Measurements from ENCODE around the gene NRAS.

Gene NRAS

DNA sequence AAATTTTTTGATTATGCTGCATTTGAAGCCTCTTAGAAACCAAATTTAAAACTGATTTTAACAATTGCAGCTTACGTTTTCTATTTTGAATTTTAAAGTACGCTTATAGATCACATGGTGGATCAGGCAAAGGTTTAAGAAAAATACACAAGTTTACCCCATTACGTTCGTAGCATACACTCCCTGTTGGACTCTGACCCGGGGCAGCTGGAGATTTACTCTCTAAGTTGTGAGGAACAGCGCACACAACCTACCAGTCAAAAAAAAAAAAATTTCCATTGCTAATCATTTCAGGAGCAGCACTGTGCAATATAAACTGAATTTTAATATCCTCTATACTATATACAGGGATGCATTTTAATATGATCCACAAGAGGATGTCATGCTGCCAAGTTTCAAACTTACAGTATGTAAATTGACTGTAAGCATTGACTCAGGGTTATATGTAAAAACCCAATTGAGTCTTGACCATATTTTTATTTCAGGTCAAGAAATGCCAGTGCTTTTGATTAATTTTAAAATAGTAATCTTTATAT lies 20.8 kb upstream of the NRAS start:
- no peak overlapping the region for H3K4me3 ChIP-seq (ENCODE audit: low read length)
- H3K56ac ChIP-seq (ENCODE audit: low read length) = no peak overlapping the region
- no peak overlapping the region for H2BK120ac ChIP-seq (ENCODE audit: low read depth, low read length)
- WGBS (ENCODE audit: extremely low coverage, insufficient coverage, low lambda C conversion rate) = no CpG with 5 or more reads among the region's 6 CpGs
- DNase-seq = no peak
- H4K8ac ChIP-seq (ENCODE audit: low read depth, low read length) = no peak overlapping the region
- no peak overlapping the region for H2AK5ac ChIP-seq (ENCODE audit: low read length)
- no peaks in the 10 kb centered on the region for H3K27me3 ChIP-seq (ENCODE audit: insufficient read depth, low read length, poor library complexity)
- peaks cover 4% of the 10 kb centered on the region for H3K79me1 ChIP-seq (ENCODE audit: low read length)
- H3K27ac ChIP-seq (ENCODE audit: low read depth, low read length) = no peak overlapping the region
- no peak overlapping the region for H3K23ac ChIP-seq (ENCODE audit: low read length)
- no peak overlapping the region for H4K5ac ChIP-seq (ENCODE audit: low read length)
- H2BK15ac ChIP-seq (replicated peaks; ENCODE audit: low read depth) = no peak overlapping the region
- H3K4me2 ChIP-seq (ENCODE audit: low read length) = no peak overlapping the region
- H3K79me2 ChIP-seq (ENCODE audit: control insufficient read depth, insufficient read depth, low read length) = peaks cover 26% of the 10 kb centered on the region
- H2BK5ac ChIP-seq (ENCODE audit: low read length) = no peak overlapping the region
- no peak overlapping the region for H3K18ac ChIP-seq (ENCODE audit: low read length)
- H3K4me1 ChIP-seq (ENCODE audit: control insufficient read depth, low read depth, low read length) = no peaks in the 10 kb centered on the region
- H3K9ac ChIP-seq (ENCODE audit: low read length) = no peak overlapping the region
- H3K36me3 ChIP-seq (ENCODE audit: control insufficient read depth, insufficient read depth, low read length) = peaks cover 11% of the 10 kb centered on the region
- no peak overlapping the region for H3K4ac ChIP-seq (ENCODE audit: low read depth, low read length)

DNA sequence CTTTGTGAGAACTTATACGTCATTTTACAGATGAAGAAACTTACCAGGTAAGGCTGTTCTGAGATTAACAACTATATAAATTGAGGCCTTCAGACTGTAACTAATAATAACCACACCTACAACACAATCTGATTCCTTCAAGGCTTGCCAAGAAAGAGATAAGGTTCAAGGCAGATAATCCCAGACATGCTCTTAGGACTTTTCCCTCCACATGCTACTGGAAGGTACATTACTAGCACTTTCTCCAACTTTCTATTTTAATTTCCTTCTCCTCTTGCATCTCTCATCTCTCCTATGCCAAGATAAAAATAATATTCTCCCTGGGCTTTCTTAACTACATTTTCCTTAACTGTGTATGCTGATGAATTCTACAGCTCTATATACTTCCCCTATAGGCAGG lies 18.9 kb upstream of the NRAS start:
- Histone ChIP-seq H2BK120ac (ENCODE audit: low read depth, low read length) (no peak overlapping the region), H3K4me3 (ENCODE audit: low read length) (no peak overlapping the region), H3K36me3 (ENCODE audit: control insufficient read depth, insufficient read depth, low read length) (peaks cover 11% of the 10 kb centered on the region), H3K27ac (ENCODE audit: low read depth, low read length) (no peak overlapping the region), H3K79me2 (ENCODE audit: control insufficient read depth, insufficient read depth, low read length) (peaks cover 11% of the 10 kb centered on the region), H2BK15ac (replicated peaks; ENCODE audit: low read depth) (no peak overlapping the region), H3K23ac (ENCODE audit: low read length) (no peak overlapping the region), H3K9ac (ENCODE audit: low read length) (no peak overlapping the region), H4K8ac (ENCODE audit: low read depth, low read length) (no peak overlapping the region), H2BK5ac (ENCODE audit: low read length) (no peak overlapping the region), H3K4ac (ENCODE audit: low read depth, low read length) (no peak overlapping the region), H4K5ac (ENCODE audit: low read length) (no peak overlapping the region), H3K4me1 (ENCODE audit: control insufficient read depth, low read depth, low read length) (no peaks in the 10 kb centered on the region), H3K79me1 (ENCODE audit: low read length) (peaks cover 4% of the 10 kb centered on the region), H2AK5ac (ENCODE audit: low read length) (no peak overlapping the region), H3K4me2 (ENCODE audit: low read length) (no peak overlapping the region), H3K56ac (ENCODE audit: low read length) (no peak overlapping the region), H3K27me3 (ENCODE audit: insufficient read depth, low read length, poor library complexity) (no peaks in the 10 kb centered on the region), H3K18ac (ENCODE audit: low read length) (no peak overlapping the region)
- no CpG with 5 or more reads among the region's 1 CpG for WGBS (ENCODE audit: extremely low coverage, insufficient coverage, low lambda C conversion rate)
- no peak for DNase-seq

DNA sequence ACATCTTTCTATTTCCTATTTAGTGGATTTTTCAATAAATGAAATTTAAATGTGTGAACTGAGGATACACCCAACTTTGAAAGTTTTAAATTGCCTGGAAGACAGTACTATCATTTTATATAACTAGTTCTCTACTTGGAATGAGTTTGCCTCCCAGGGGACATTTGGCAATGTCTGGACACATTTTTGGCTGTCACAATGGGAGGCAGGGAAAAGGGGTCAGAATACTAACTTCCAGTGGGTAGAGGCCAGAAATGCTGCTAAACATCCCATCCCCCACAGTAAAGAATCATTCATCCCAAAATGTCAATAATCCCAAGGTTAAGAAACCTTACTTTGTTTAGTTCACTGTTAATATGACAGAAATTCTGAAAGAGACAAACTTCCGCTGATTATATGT lies 13.2 kb upstream of the NRAS start:
- H2BK5ac ChIP-seq (ENCODE audit: low read length) = no peak overlapping the region
- no peaks in the 10 kb centered on the region for H3K27me3 ChIP-seq (ENCODE audit: insufficient read depth, low read length, poor library complexity)
- no peak overlapping the region for H3K4ac ChIP-seq (ENCODE audit: low read depth, low read length)
- no peak overlapping the region for H2BK15ac ChIP-seq (replicated peaks; ENCODE audit: low read depth)
- no peak overlapping the region for H2AK5ac ChIP-seq (ENCODE audit: low read length)
- no peak overlapping the region for H3K56ac ChIP-seq (ENCODE audit: low read length)
- no peak for DNase-seq
- H4K8ac ChIP-seq (ENCODE audit: low read depth, low read length) = no peak overlapping the region
- no peaks in the 10 kb centered on the region for H3K4me1 ChIP-seq (ENCODE audit: control insufficient read depth, low read depth, low read length)
- no peak overlapping the region for H3K27ac ChIP-seq (ENCODE audit: low read depth, low read length)
- H2BK120ac ChIP-seq (ENCODE audit: low read depth, low read length) = no peak overlapping the region
- no peak overlapping the region for H4K5ac ChIP-seq (ENCODE audit: low read length)
- H3K4me3 ChIP-seq (ENCODE audit: low read length) = no peak overlapping the region
- H3K18ac ChIP-seq (ENCODE audit: low read length) = no peak overlapping the region
- H3K79me2 ChIP-seq (ENCODE audit: control insufficient read depth, insufficient read depth, low read length) = peaks cover 4% of the 10 kb centered on the region
- H3K79me1 ChIP-seq (ENCODE audit: low read length) = peaks cover 2% of the 10 kb centered on the region
- no peak overlapping the region for H3K23ac ChIP-seq (ENCODE audit: low read length)
- no peak overlapping the region for H3K4me2 ChIP-seq (ENCODE audit: low read length)
- H3K36me3 ChIP-seq (ENCODE audit: control insufficient read depth, insufficient read depth, low read length) = peaks cover 11% of the 10 kb centered on the region
- H3K9ac ChIP-seq (ENCODE audit: low read length) = no peak overlapping the region
- no CpG with 5 or more reads among the region's 1 CpG for WGBS (ENCODE audit: extremely low coverage, insufficient coverage, low lambda C conversion rate)

GRCh38 chr1:114728553-114728952 lies 12.0 kb upstream of the NRAS start:
- Histone ChIP-seq H3K4me1 (ENCODE audit: control insufficient read depth, low read depth, low read length) (no peaks in the 10 kb centered on the region), H3K27me3 (ENCODE audit: insufficient read depth, low read length, poor library complexity) (no peaks in the 10 kb centered on the region)
- no CpG with 5 or more reads among the region's 2 CpGs for WGBS (ENCODE audit: extremely low coverage, insufficient coverage, low lambda C conversion rate)

DNA sequence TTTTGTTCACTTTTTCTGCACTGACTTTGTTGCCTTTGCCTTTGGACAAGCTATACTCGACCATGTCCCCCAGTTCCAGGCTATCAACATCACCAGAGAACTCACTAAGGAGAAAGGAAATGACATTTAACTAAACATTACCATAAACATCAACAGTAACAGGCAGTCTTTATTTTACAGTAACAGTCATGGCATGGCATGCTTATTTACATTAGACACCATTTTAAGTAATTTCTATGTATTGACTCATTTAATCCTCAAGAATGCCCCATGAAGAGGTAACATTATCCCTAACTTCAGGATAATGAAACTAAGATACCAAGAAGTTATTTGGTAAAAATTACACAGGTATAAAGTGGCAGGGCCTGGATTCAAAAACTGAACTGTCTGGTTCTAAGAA lies 8.7 kb upstream of the NRAS start:
- no peaks in the 10 kb centered on the region for H3K4me1 ChIP-seq (ENCODE audit: control insufficient read depth, low read depth, low read length)
- H3K79me2 ChIP-seq (ENCODE audit: control insufficient read depth, insufficient read depth, low read length) = no peaks in the 10 kb centered on the region
- no peak overlapping the region for H4K5ac ChIP-seq (ENCODE audit: low read length)
- H4K8ac ChIP-seq (ENCODE audit: low read depth, low read length) = no peak overlapping the region
- H3K4ac ChIP-seq (ENCODE audit: low read depth, low read length) = no peak overlapping the region
- no peak overlapping the region for H3K27ac ChIP-seq (ENCODE audit: low read depth, low read length)
- H2BK5ac ChIP-seq (ENCODE audit: low read length) = no peak overlapping the region
- no peak overlapping the region for H3K4me2 ChIP-seq (ENCODE audit: low read length)
- H3K9ac ChIP-seq (ENCODE audit: low read length) = no peak overlapping the region
- H2BK15ac ChIP-seq (replicated peaks; ENCODE audit: low read depth) = no peak overlapping the region
- H3K18ac ChIP-seq (ENCODE audit: low read length) = no peak overlapping the region
- no peak overlapping the region for H3K56ac ChIP-seq (ENCODE audit: low read length)
- H2BK120ac ChIP-seq (ENCODE audit: low read depth, low read length) = no peak overlapping the region
- no peak for DNase-seq
- no peak overlapping the region for H2AK5ac ChIP-seq (ENCODE audit: low read length)
- no CpG with 5 or more reads among the region's 1 CpG for WGBS (ENCODE audit: extremely low coverage, insufficient coverage, low lambda C conversion rate)
- H3K79me1 ChIP-seq (ENCODE audit: low read length) = no peaks in the 10 kb centered on the region
- no peak overlapping the region for H3K23ac ChIP-seq (ENCODE audit: low read length)
- H3K27me3 ChIP-seq (ENCODE audit: insufficient read depth, low read length, poor library complexity) = no peaks in the 10 kb centered on the region
- H3K36me3 ChIP-seq (ENCODE audit: control insufficient read depth, insufficient read depth, low read length) = peaks cover 9% of the 10 kb centered on the region
- no peak overlapping the region for H3K4me3 ChIP-seq (ENCODE audit: low read length)

More at GRCh38 chr1:114728553-114728952, 12.0 kb upstream of the NRAS start:
- Histone ChIP-seq H4K8ac (ENCODE audit: low read depth, low read length) (no peak overlapping the region), H3K23ac (ENCODE audit: low read length) (no peak overlapping the region), H3K36me3 (ENCODE audit: control insufficient read depth, insufficient read depth, low read length) (peaks cover 10% of the 10 kb centered on the region), H3K27ac (ENCODE audit: low read depth, low read length) (no peak overlapping the region), H3K79me1 (ENCODE audit: low read length) (peaks cover 2% of the 10 kb centered on the region), H2BK120ac (ENCODE audit: low read depth, low read length) (no peak overlapping the region), H3K18ac (ENCODE audit: low read length) (no peak overlapping the region), H3K4ac (ENCODE audit: low read depth, low read length) (no peak overlapping the region), H2AK5ac (ENCODE audit: low read length) (no peak overlapping the region), H3K79me2 (ENCODE audit: control insufficient read depth, insufficient read depth, low read length) (peaks cover 4% of the 10 kb centered on the region), H3K56ac (ENCODE audit: low read length) (no peak overlapping the region), H2BK15ac (replicated peaks; ENCODE audit: low read depth) (no peak overlapping the region), H2BK5ac (ENCODE audit: low read length) (no peak overlapping the region), H3K4me2 (ENCODE audit: low read length) (no peak overlapping the region), H3K9ac (ENCODE audit: low read length) (no peak overlapping the region), H4K5ac (ENCODE audit: low read length) (no peak overlapping the region), H3K4me3 (ENCODE audit: low read length) (no peak overlapping the region)
- no peak for DNase-seq

DNA sequence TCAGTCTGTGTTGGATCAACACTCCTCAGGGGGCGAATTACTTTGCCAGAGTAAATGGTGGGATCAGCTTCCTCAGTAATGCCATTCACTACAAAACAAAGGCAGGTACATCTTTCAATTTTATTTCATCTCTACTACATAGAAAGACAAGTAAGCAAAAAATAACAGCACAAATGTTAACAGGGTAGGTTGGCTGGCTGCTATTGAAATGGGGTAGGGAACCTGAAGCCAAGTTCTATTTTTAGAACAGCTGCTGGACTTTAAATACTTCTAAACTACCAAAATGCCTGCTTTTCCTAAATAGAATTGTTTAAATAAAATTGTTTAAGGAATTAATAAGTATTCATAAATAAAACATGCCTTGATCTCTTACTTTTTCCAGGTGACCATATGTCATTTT lies 7.3 kb upstream of the NRAS start:
- Histone ChIP-seq H3K4me1 (ENCODE audit: control insufficient read depth, low read depth, low read length) (no peaks in the 10 kb centered on the region), H4K5ac (ENCODE audit: low read length) (no peak overlapping the region), H3K36me3 (ENCODE audit: control insufficient read depth, insufficient read depth, low read length) (peaks cover 10% of the 10 kb centered on the region), H3K9ac (ENCODE audit: low read length) (no peak overlapping the region), H3K4me3 (ENCODE audit: low read length) (no peak overlapping the region), H2BK120ac (ENCODE audit: low read depth, low read length) (no peak overlapping the region), H3K79me2 (ENCODE audit: control insufficient read depth, insufficient read depth, low read length) (no peaks in the 10 kb centered on the region), H2BK5ac (ENCODE audit: low read length) (no peak overlapping the region), H3K27me3 (ENCODE audit: insufficient read depth, low read length, poor library complexity) (no peaks in the 10 kb centered on the region), H3K79me1 (ENCODE audit: low read length) (no peaks in the 10 kb centered on the region), H3K27ac (ENCODE audit: low read depth, low read length) (no peak overlapping the region), H4K8ac (ENCODE audit: low read depth, low read length) (no peak overlapping the region), H3K56ac (ENCODE audit: low read length) (no peak overlapping the region), H3K18ac (ENCODE audit: low read length) (no peak overlapping the region), H2AK5ac (ENCODE audit: low read length) (no peak overlapping the region), H3K4me2 (ENCODE audit: low read length) (no peak overlapping the region), H3K23ac (ENCODE audit: low read length) (no peak overlapping the region), H2BK15ac (replicated peaks; ENCODE audit: low read depth) (no peak overlapping the region), H3K4ac (ENCODE audit: low read depth, low read length) (no peak overlapping the region)
- WGBS (ENCODE audit: extremely low coverage, insufficient coverage, low lambda C conversion rate) = no CpG with 5 or more reads among the region's 1 CpG
- DNase-seq = no peak

Measured in mesendoderm (in vitro differentiated cells).